Ovary (tissue), 3 donors: ENCODE results near the gene RABGAP1L.

Experiments
- CTCF ChIP-seq, 3 donors: fragments of 450-650 bp in 2 of 3; fragments of 200-600 bp in 1 of 3; IDR thresholded peaks; one replicate each; pipeline versions ENCODE4 v1.5.1 to v1.8.0; 2016 to 2022; ENCODE audit warnings: antibody characterized with exemption in 3 of 3, mild to moderate bottlenecking in 1 of 3
- POLR2A ChIP-seq: fragments of 450-650 bp; IDR thresholded peaks from one replicate; pipeline ENCODE4 v1.6.1; 2017; ENCODE audit warnings: antibody characterized with exemption, mild to moderate bottlenecking, moderate library complexity
- donor health status: DM: no; HTN: no; CAD: no.

DNA sequence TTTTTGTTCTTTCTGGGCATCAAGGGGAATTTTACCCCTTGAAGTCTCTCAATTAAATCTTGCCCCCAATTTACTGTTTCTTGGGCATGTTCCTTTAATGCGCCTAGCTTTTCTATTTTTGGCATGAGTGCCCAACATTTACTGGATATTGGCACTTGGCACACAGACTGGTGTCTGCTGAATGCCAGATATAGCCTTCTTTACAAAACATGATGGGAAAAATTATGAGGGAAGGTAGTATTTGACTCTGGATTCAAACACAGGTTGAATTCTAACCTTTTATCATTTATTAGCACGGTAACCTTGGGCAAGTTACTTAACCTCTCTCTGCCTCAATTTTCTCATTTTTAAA, 200.1 kb downstream of the RABGAP1L start:
- TF ChIP-seq CTCF (IDR thresholded peaks at IDR 0.05) (no peak), POLR2A (no peak)
